ENCODE results near the gene FAM107B. TPM values are rescaled to one million over a fixed set of nuclear protein-coding genes. Genes with fewer than 3 reads are reported as not detected.

Gene FAM107B
- total and polyA plus RNA-seq, 2 of the 13 experiments (the other 11 are each of a cell fraction or from before 2014, with no cell fraction given), result 15.7 to 24.8 TPM

- TF ChIP-seq ZNF687 (CRISPR knock-in tag; IDR thresholded peaks at IDR 0.05) (peak; percentile 38), HMG20B (CRISPR knock-in tag; conservative IDR thresholded peaks at IDR 0.05) (no peak), RFXAP (CRISPR knock-in tag; IDR thresholded peaks at IDR 0.05; ENCODE audit: borderline replicate concordance) (no peak), FOXP4 (CRISPR knock-in tag; IDR thresholded peaks at IDR 0.05) (peak; percentile 29; the same call in 1 of the 2 replicates), PHF21A (CRISPR knock-in tag; IDR thresholded peaks at IDR 0.05) (no peak), SSRP1 (CRISPR knock-in tag; IDR thresholded peaks at IDR 0.05) (no peak), TRIM24 (CRISPR knock-in tag; IDR thresholded peaks at IDR 0.05) (no peak), FOXP1 (IDR thresholded peaks at IDR 0.05) (no peak), FOXP1 (CRISPR knock-in tag; IDR thresholded peaks at IDR 0.05) (0 out of 2 replicates have a peak, but pooled peaks have one; percentile 16), U2AF1 (optimal IDR thresholded peaks at IDR 0.05; ENCODE audit: low read depth, low read length) (no peak), GTF2F1 (IDR thresholded peaks at IDR 0.05; ENCODE audit: low read length) (no peak), CENPBD1 (CRISPR knock-in tag; IDR thresholded peaks at IDR 0.05; ENCODE audit: borderline replicate concordance, low read depth) (no peak), ADNP (CRISPR knock-in tag; IDR thresholded peaks at IDR 0.05) (no peak), ZNF543 (CRISPR knock-in tag; IDR thresholded peaks at IDR 0.05) (no peak), RELA (CRISPR knock-in tag; IDR thresholded peaks at IDR 0.05) (no peak), KLF16 (CRISPR knock-in tag; IDR thresholded peaks at IDR 0.05) (no peak), MLX (CRISPR knock-in tag; IDR thresholded peaks at IDR 0.05) (no peak), ZFP37 (CRISPR knock-in tag; IDR thresholded peaks at IDR 0.05; ENCODE audit: borderline replicate concordance) (no peak), GLI4 (CRISPR knock-in tag; IDR thresholded peaks at IDR 0.05; ENCODE audit: borderline replicate concordance) (no peak)
Measured at GRCh38 chr10:14585287-14586193, 189.2 kb downstream of the FAM107B start (continued).
